Naive B cell (primary cell): ENCODE results near the gene HES3. TPM values are rescaled to one million over a fixed set of nuclear protein-coding genes. Genes with fewer than 3 reads are reported as not detected.

Experiments used
- ATAC-seq, 2 donors: fragments of 150-1000 bp; cut with Tn5 transposase; 2 replicates each; pipeline ENCODE4 v1.10.0; 2021; ENCODE audit warnings: low read depth in 2 of 2, mild to moderate bottlenecking in 2 of 2, moderate library complexity in 2 of 2
- DNase-seq: peaks from one replicate; pipeline ENCODE4 v3.0.0; 2022
- H3K27ac Mint-ChIP-seq, 6 donors: one replicate each; pipeline ENCODE4 v1.8.0; 2020 to 2022; ENCODE audit warnings: mild to moderate bottlenecking in 6 of 6, mixed read lengths in 6 of 6, moderate library complexity in 5 of 6, inconsistent platforms in 2 of 6
- H3K27me3 Mint-ChIP-seq, 3 donors: one replicate each; pipeline ENCODE4 v1.8.0; 2021 to 2022; ENCODE audit warnings: mixed read lengths in 3 of 3, mild to moderate bottlenecking in 1 of 3
- H3K36me3 Mint-ChIP-seq, 2 donors: one replicate each; pipeline ENCODE4 v1.8.0; 2020 to 2022; ENCODE audit warnings: mixed read lengths in 2 of 2, inconsistent platforms in 1 of 2, mild to moderate bottlenecking in 1 of 2
- H3K4me1 Mint-ChIP-seq, 3 donors: one replicate each; pipeline ENCODE4 v1.8.0; 2020 to 2022; ENCODE audit warnings: mixed read lengths in 3 of 3, inconsistent platforms in 1 of 3, mild to moderate bottlenecking in 1 of 3, moderate library complexity in 1 of 3
- H3K4me3 Mint-ChIP-seq, 8 donors: one replicate each; pipeline ENCODE4 v1.8.0; 2020 to 2022; ENCODE audit warnings: mild to moderate bottlenecking in 8 of 8, mixed read lengths in 8 of 8, moderate library complexity in 8 of 8, inconsistent platforms in 2 of 8
- H3K9me3 Mint-ChIP-seq, 7 donors: one replicate each; pipeline ENCODE4 v1.8.0; 2020 to 2022; ENCODE audit warnings: mixed read lengths in 7 of 7, mild to moderate bottlenecking in 5 of 7, inconsistent platforms in 2 of 7, moderate library complexity in 1 of 7
- polyA plus RNA-seq, 6 donors: library from polyadenylated mRNA; unstranded; fragments of 300-500 nt; fragmentation: Illumina TruSeq; gene quantifications; one replicate each; pipeline ENCODE4 v1.2.3, GENCODE V29; 2021; ENCODE audit warnings: low read depth in 6 of 6

Gene HES3
- polyA plus RNA-seq, 6 donors from 2014 or later, result not detected

DNA sequence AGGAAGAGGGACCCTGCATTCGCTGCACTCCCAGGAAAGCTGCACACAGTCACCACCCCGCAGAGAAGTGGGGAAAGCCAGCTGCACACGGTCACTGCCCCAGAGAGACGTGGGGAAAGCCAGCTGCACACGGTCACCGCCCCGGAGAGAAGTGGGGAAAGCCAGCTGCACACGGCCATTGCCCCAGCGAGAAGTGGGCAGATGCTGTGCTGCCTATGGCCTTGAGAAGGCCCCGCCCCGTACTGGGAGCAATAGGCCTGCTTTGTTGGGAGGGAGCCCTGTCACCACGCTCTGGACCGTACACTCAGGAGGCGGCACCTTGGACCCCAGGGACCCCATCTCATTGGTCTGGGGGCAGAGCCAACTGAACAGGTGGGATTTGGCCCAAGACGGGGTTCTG, 21.2 kb downstream of the HES3 start:
- no peak overlapping the region for H3K4me3 Mint-ChIP-seq
- peaks cover 0 to 24% (median 23%) of the 10 kb centered on the region in 3 donors for H3K27me3 Mint-ChIP-seq
- ATAC-seq (no peak), DNase-seq (no peak)
- no peaks in the 10 kb centered on the region for H3K36me3 Mint-ChIP-seq
- H3K4me1 Mint-ChIP-seq, result peaks cover 0 to 12% (median 4%) of the 10 kb centered on the region in 3 donors
- no peak overlapping the region for H3K27ac Mint-ChIP-seq
- H3K9me3 Mint-ChIP-seq, result no peaks in the 10 kb centered on the region

DNA sequence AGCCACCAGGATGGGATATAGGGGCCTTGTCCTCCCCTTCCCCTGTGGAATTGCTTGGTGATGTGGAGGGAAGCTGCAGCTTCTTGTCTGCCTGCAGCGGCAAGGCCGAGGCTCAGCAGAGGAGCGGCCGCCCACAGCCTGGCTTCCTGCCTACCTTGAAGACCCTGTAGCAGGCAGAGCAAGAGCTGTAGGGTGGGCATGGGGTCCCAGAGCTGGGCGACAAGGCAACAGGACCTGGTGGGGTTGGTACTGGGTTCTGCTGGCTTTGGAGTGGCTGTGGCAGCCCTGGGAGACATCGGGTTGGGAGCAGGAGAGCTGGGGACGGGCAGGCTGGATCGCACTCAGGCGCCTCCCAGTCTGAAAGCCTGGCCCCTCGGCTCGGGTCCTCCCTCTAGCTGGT, 22.7 kb downstream of the HES3 start:
- no peak for DNase-seq
- H3K27ac Mint-ChIP-seq, result no peak overlapping the region
- no peak for ATAC-seq
- no peak overlapping the region for H3K4me3 Mint-ChIP-seq
- no peaks in the 10 kb centered on the region for H3K36me3 Mint-ChIP-seq
- no peaks in the 10 kb centered on the region for H3K9me3 Mint-ChIP-seq
- peaks cover 0 to 8% (median 4%) of the 10 kb centered on the region in 3 donors for H3K4me1 Mint-ChIP-seq
- H3K27me3 Mint-ChIP-seq, result peaks cover 0 to 20% (median 20%) of the 10 kb centered on the region in 3 donors

DNA sequence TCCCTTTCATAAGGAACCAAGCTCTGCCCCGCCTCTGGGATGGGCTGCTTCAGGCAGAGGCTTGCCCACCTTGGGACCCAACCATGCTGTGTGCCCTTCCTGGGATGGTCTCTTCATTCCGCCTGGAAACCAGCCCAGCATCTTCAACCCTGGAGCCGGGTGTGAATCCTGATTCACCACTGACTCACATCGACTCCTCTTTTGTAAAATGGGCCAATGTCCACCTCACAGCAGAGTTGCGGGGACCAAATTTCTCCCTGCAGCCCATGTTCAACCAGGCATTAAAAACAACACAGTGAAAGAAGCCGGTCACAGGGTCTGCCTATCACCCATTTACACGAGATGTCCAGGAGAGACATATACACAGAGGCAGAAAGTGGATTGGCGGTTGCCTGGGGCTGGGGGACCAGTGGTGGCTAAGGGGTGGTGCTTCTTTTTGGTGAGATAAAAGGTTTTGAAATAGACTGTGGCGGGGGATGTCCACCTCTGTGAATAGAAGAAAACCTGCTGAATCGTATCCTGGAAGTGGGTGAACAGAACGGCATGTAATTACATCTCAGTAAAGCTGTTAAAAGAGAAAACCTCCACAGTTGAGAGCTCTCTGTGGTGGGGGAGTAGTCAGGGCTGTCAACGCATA, 23.8 kb downstream of the HES3 start:
- H3K27me3 Mint-ChIP-seq, result peaks cover 0 to 9% (median 8%) of the 10 kb centered on the region in 3 donors
- no peak for ATAC-seq
- H3K9me3 Mint-ChIP-seq, result no peaks in the 10 kb centered on the region
- H3K4me3 Mint-ChIP-seq, result no peak overlapping the region
- no peak for DNase-seq
- H3K4me1 Mint-ChIP-seq, result no peaks in the 10 kb centered on the region
- H3K27ac Mint-ChIP-seq, result peak overlapping the region in 2 of 6 donors; percentile 37 to 55
- H3K36me3 Mint-ChIP-seq, result no peaks in the 10 kb centered on the region

DNA sequence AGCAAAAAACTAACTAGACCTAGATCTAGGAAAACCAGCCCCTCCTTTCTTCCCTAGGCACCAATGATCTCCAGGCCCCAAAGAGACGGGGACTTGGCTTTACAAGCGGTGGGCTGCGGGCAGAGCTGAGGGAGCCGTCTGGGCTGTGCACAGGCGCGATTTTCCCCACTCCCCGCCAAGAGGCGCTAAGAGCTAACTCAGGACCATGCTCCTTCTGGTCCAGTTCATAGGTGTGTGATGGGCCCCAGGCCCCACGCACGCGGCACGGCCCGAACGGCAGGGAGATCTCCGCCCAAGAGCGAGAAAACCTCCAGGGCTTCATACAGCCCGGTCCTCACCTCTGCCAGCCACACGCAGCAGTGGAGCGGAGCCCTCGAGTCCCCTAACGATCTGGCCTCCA, 24.4 kb downstream of the HES3 start:
- no peak for ATAC-seq
- no peak for DNase-seq
- Mint-ChIP-seq H3K27me3 (peaks cover 0 to 7% (median 6%) of the 10 kb centered on the region in 3 donors), H3K4me1 (no peaks in the 10 kb centered on the region), H3K36me3 (no peaks in the 10 kb centered on the region), H3K9me3 (no peaks in the 10 kb centered on the region), H3K27ac (no peak overlapping the region), H3K4me3 (no peak overlapping the region)

DNA sequence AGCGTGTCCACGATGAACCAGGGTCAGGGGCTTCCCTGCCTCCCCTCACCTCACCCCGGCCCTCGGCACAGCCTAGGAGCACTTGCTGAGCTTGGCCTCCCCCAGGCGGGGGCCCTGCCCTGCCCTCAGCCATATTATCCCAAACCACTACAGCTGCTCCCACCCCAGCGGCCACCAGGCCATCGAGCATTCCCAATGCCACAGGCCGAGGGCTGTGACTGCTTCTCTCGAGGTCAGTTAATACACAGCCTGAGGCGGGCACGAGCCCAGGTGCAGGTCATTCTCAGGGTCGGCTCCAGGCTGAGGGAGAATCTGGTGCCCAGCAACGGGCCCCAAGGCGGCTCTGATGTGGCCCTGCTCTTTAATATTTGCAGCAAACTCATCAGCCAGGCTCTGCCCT, 25.3 kb downstream of the HES3 start:
- DNase-seq (no peak), ATAC-seq (no peak)
- no peaks in the 10 kb centered on the region for H3K9me3 Mint-ChIP-seq
- H3K27ac Mint-ChIP-seq, result peak overlapping the region in 1 of 6 donors; percentile 54
- no peaks in the 10 kb centered on the region for H3K27me3 Mint-ChIP-seq
- H3K36me3 Mint-ChIP-seq, result no peaks in the 10 kb centered on the region
- H3K4me3 Mint-ChIP-seq, result no peak overlapping the region
- H3K4me1 Mint-ChIP-seq, result no peaks in the 10 kb centered on the region

DNA sequence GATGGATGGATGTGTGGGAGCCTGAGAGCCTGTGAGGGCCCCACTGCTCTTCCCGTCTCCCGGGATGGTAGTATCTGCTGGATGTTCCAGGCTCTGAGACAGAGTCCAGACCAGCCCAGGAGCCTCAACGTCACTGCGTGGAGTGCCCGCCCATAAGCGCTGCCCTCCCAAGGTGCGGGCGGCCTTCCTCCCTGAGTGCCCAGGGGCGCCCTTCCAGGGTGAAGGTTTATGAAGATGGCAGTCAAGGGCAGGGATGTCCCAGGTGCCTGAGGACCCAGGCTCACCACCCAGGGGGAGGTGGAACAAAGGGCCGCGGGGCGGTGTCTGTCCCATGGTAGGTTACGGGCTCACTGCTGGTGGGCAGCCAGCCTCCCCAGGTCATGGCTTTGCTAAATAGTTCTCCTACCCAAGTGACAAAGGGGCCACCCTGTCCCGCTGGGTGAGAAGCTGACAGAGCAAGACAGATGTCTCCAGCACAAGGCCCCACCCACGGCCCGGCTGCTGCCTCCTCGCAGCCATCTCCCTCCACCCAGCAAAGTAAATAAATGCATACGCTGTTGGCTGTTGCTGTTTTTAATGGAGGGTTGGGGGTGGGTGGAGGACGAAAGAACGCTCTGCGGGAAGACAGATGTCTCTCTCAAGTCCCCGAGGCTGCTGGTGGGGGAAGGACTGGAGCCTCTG, 25.9 kb downstream of the HES3 start:
- Mint-ChIP-seq H3K4me1 (no peaks in the 10 kb centered on the region), H3K27ac (no peak overlapping the region), H3K4me3 (no peak overlapping the region), H3K36me3 (no peaks in the 10 kb centered on the region), H3K27me3 (no peaks in the 10 kb centered on the region), H3K9me3 (no peaks in the 10 kb centered on the region)
- DNase-seq (no peak), ATAC-seq (no peak)

DNA sequence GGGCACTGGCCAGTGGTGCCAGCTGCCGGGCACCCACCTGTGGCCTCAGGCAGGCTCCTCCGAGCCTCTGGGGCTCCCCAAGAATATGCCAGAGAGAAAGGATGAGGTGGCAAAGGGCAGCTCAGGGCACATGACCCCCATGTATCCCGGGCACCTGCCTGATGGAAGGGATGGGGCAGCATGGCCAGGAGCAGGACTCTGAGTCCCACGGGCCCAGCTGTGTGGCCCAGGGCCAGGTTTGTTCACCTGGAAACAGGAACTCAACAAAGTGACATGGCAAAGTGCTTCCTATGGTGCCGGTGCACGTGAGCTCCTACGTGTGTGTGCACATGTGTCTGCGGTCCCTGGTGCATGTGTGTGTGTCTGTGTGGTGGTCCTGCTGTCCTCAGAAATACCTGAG, 26.4 kb downstream of the HES3 start:
- no peak for ATAC-seq
- Mint-ChIP-seq H3K27ac (no peak overlapping the region), H3K36me3 (no peaks in the 10 kb centered on the region), H3K4me3 (no peak overlapping the region), H3K9me3 (no peaks in the 10 kb centered on the region), H3K4me1 (no peaks in the 10 kb centered on the region), H3K27me3 (no peaks in the 10 kb centered on the region)
- no peak for DNase-seq

DNA sequence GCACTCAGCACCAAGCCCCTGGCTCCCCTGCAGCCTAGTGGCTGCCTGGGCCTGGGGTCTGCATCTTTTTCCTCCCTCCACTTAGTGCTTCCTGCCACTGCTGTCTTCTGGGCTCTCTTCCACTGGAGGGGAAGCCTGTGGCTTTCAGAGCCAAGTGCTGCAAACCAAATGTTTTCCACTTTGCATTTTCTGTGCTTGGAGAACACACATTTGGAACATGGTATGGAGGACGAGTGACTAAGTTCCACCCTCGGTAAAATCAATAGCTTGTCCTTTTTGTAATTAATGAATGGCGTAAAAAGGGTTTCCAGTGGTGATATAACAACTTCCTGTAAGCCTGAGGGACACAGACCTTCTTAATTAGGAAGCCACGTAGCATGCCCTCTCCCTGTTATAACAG, 27.0 kb downstream of the HES3 start:
- no peaks in the 10 kb centered on the region for H3K36me3 Mint-ChIP-seq
- H3K27me3 Mint-ChIP-seq, result no peaks in the 10 kb centered on the region
- no peak overlapping the region for H3K4me3 Mint-ChIP-seq
- H3K4me1 Mint-ChIP-seq, result no peaks in the 10 kb centered on the region
- no peaks in the 10 kb centered on the region for H3K9me3 Mint-ChIP-seq
- no peak overlapping the region for H3K27ac Mint-ChIP-seq
- DNase-seq, result no peak
- ATAC-seq, result no peak

DNA sequence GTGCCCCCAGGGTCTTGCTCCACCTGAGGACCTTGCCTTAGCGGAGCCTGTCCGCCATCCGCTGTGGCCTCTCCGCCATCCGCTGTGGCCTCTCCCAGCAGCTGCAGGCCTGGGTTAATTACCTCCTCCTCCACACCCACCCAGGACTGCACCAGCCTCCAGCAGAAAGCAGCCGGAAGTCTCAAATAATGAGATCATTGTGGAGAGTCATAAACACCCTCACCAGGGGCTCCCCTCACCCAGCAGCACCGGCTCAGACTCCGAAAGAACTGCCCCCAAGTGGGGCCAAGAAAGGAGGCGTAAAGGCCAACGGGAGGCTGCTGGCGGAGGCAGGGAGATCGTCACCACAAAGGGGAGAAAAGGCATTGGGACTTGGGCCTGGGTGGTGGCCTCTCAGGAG, 27.6 kb downstream of the HES3 start:
- DNase-seq (no peak), ATAC-seq (no peak)
- Mint-ChIP-seq H3K9me3 (no peaks in the 10 kb centered on the region), H3K36me3 (no peaks in the 10 kb centered on the region), H3K27ac (no peak overlapping the region), H3K27me3 (no peaks in the 10 kb centered on the region), H3K4me1 (no peaks in the 10 kb centered on the region), H3K4me3 (peak overlapping the region in 1 of 8 donors; percentile 15)

DNA sequence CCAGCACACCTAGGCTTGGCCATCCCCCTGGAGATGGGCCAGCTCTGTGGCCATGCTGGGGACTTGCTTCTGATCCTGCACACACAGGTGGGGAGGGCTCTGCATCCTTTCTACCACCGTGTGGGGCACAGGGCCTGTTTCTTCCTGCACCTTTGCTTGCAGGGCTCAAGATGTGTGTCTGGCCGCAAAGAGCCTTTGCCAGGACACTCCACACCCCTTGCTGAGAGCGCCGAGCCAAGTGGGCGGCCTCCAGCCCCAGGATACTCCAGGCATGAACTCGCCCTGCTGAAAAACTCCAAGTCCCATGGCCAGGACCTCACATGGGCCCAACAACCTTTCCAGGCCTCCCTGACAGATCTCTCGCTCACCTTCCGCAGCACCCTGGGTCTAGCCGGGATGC, 28.5 kb downstream of the HES3 start:
- Mint-ChIP-seq H3K27ac (no peak overlapping the region), H3K9me3 (no peaks in the 10 kb centered on the region), H3K4me3 (no peak overlapping the region), H3K36me3 (no peaks in the 10 kb centered on the region), H3K27me3 (no peaks in the 10 kb centered on the region), H3K4me1 (no peaks in the 10 kb centered on the region)
- DNase-seq, result no peak
- no peak for ATAC-seq

DNA sequence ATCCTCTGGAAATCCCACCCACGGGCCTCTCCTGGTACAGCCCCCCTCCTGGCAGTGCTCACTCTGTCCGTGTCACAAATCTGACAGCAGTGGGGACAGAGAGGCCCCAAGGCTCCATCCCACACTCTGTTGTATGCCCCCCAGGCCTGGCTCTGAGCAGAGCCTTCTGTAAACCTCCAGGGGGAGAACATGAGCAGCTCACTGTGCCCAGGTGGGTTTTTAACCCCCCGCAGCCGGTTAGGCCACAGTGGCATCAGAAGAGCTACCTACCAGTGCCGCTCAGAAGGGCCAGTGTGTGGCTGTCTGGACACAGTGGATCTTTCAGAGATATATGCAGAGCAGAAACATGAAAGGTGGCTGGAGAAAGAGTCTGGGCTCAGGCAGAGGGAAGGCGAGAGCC, 28.9 kb downstream of the HES3 start:
- no peak overlapping the region for H3K4me3 Mint-ChIP-seq
- no peaks in the 10 kb centered on the region for H3K36me3 Mint-ChIP-seq
- no peaks in the 10 kb centered on the region for H3K9me3 Mint-ChIP-seq
- ATAC-seq (no peak), DNase-seq (no peak)
- H3K27me3 Mint-ChIP-seq, result no peaks in the 10 kb centered on the region
- H3K4me1 Mint-ChIP-seq, result no peaks in the 10 kb centered on the region
- peak overlapping the region in 1 of 6 donors; percentile 11 for H3K27ac Mint-ChIP-seq

DNA sequence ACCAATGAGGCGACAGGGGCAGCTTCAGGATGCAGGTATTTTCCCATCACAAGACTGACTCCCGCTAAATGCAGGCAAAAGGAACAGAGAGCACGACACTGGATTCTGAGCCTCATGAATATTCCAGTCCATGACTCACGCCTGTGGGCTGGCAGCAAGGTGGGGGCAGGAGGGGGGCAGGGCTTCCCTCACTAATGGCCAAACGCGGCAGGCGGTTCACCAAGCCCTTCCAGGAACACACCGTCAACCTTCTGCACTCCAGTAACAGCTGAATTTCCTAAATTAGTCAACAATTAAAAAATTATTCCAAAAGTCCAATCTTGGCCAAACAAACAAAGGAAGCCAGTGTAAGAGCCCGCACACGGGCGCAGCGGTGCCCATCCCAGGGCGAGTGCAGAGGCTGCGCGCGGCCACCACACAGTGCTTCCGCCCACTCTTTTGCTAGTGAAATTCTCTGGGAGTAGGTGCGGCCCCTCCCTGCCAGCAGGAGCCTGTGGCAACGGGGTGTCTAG, 29.5 kb downstream of the HES3 start:
- Mint-ChIP-seq H3K27ac (peak overlapping the region in 1 of 6 donors; percentile 65), H3K4me1 (no peaks in the 10 kb centered on the region), H3K9me3 (no peaks in the 10 kb centered on the region), H3K36me3 (no peaks in the 10 kb centered on the region), H3K27me3 (no peaks in the 10 kb centered on the region), H3K4me3 (no peak overlapping the region)
- DNase-seq, result no peak
- ATAC-seq, result no peak

DNA sequence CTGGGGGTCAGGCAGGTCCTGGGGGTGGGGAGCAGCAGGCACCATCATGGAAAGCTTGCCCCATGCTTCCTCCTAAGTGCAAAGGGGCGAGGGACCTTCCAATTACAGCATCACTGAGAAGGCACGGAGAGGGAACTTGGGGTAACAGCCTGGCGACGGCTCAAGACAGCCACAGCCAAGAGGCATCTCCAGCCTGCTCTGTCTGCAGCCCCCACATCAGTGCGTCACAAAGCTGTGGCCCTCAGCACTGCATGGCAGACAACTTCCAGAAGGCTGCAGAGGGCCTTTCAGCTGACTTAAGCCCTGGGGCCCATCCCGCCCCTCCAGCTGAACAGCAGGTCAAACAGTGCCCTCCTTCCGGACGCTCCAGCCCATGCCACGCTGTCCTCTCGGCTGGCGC, 30.1 kb downstream of the HES3 start:
- H3K9me3 Mint-ChIP-seq, result no peaks in the 10 kb centered on the region
- no peaks in the 10 kb centered on the region for H3K27me3 Mint-ChIP-seq
- no peak for DNase-seq
- H3K4me3 Mint-ChIP-seq, result no peak overlapping the region
- no peak overlapping the region for H3K27ac Mint-ChIP-seq
- H3K36me3 Mint-ChIP-seq, result no peaks in the 10 kb centered on the region
- no peak for ATAC-seq
- no peaks in the 10 kb centered on the region for H3K4me1 Mint-ChIP-seq

DNA sequence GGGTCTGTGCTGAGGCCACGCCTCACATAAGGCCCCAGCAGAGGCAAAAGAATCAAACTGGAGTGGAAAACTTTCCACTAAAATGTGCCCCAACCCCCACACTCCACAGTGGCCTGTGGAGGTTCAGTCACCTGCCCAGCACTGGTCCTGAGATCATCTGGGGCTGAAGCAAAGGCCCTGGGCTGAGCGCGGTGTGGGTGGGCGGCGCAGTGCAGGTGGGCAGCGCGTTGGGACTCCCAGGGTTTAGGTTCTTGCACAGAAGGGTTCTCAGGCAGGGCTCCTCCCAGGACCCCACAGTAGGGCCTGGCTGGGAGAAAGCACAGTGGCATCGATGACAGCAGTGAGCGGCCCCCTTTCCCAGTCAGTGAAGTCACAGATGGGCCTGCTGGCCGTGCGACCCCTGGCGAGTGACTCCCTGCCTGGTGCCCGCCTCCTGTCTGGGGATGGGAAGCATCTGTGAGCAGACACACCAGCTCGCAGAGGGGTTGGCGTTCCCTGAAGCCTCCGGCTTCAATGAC, 30.7 kb downstream of the HES3 start:
- H3K9me3 Mint-ChIP-seq, result no peaks in the 10 kb centered on the region
- no peak overlapping the region for H3K27ac Mint-ChIP-seq
- H3K4me3 Mint-ChIP-seq, result no peak overlapping the region
- H3K27me3 Mint-ChIP-seq, result no peaks in the 10 kb centered on the region
- DNase-seq (no peak), ATAC-seq (no peak)
- no peaks in the 10 kb centered on the region for H3K4me1 Mint-ChIP-seq
- no peaks in the 10 kb centered on the region for H3K36me3 Mint-ChIP-seq
